ACC112 (cell line): ENCODE data around the gene CCP110.

Experiments used
- H2AFZ ChIP-seq: fragments of 200-600 bp; sonication (generic); one replicate; pipeline ENCODE4 v1.6.0; 2017; ENCODE audit warnings: antibody characterized with exemption, low read length; ENCODE audit not compliant: unreplicated experiment
- H3K27ac ChIP-seq: fragments of 200-600 bp; sonication (generic); 2 replicates; pipeline ENCODE4 v1.5.1; 2014; ENCODE audit warnings: low read depth, mild to moderate bottlenecking, antibody characterized with exemption, low read length, moderate library complexity
- H3K27me3 ChIP-seq: fragments of 200-600 bp; sonication (generic); 2 replicates; pipeline ENCODE4 v1.6.1; 2014; ENCODE audit warnings: mild to moderate bottlenecking, antibody characterized with exemption, low read length, moderate library complexity, mixed read lengths; ENCODE audit not compliant: insufficient read depth
- H3K36me3 ChIP-seq: fragments of 200-600 bp; sonication (generic); 2 replicates; pipeline ENCODE4 v1.6.1; 2016; ENCODE audit warnings: mild to moderate bottlenecking, antibody characterized with exemption, low read length, moderate library complexity, mixed read lengths; ENCODE audit not compliant: insufficient read depth
- H3K4me1 ChIP-seq: fragments of 200-600 bp; sonication (generic); one replicate; pipeline ENCODE4 v1.6.1; 2016; ENCODE audit warnings: low read length, mixed read lengths; ENCODE audit not compliant: insufficient read depth, unreplicated experiment, control insufficient read depth
- H3K4me3 ChIP-seq: fragments of 200-600 bp; sonication (generic); 2 replicates; pipeline ENCODE4 v1.5.1; 2014; ENCODE audit warnings: mild to moderate bottlenecking, low read depth, low read length
- H3K79me2 ChIP-seq: fragments of 200-600 bp; sonication (generic); one replicate; pipeline ENCODE4 v1.6.0; 2016; ENCODE audit warnings: low read length; ENCODE audit not compliant: control insufficient read depth, unreplicated experiment, insufficient read depth

Gene CCP110

DNA sequence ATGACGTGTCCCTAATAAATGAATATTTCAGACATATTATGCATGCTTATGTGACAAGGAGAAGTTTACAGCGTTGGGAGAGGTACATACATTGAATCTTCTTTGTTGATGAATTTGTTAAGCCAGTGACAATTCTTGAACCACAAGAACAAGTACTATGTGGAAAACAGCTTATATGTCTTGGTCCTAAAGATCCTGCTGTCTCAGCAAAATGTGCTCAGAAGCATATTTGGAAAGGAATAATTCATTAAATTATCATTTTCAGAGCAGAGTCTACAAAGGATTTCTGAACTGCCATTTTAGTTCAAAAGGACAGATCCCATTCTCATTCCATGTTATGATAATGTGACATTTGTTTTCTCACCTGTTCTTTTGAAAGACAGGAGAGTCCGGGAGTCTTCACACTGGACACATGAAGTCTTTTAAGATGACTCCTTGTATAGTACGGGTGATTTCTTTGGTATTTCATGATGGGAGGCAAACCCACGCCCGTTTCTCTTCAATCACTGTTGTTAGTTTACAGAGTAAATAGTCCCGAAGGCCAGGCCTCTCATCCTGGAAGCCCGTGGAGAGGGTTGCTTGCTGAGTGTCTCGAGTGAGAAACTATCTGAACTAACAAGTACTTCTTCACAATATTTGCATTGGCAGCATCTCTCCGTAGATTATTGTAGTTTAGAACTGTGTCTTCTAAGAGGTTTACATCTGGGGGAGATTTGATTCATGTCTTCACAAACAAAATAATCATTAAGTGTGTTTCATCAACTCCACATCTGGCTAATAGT is 58.5 kb downstream of the CCP110 start:
- Histone ChIP-seq H3K36me3 (peaks cover 34% of the 10 kb centered on the region), H3K27ac (no peak overlapping the region), H3K4me3 (no peak overlapping the region), H2AFZ (no peak overlapping the region), H3K4me1 (no peaks in the 10 kb centered on the region), H3K27me3 (no peaks in the 10 kb centered on the region), H3K79me2 (no peaks in the 10 kb centered on the region)

DNA sequence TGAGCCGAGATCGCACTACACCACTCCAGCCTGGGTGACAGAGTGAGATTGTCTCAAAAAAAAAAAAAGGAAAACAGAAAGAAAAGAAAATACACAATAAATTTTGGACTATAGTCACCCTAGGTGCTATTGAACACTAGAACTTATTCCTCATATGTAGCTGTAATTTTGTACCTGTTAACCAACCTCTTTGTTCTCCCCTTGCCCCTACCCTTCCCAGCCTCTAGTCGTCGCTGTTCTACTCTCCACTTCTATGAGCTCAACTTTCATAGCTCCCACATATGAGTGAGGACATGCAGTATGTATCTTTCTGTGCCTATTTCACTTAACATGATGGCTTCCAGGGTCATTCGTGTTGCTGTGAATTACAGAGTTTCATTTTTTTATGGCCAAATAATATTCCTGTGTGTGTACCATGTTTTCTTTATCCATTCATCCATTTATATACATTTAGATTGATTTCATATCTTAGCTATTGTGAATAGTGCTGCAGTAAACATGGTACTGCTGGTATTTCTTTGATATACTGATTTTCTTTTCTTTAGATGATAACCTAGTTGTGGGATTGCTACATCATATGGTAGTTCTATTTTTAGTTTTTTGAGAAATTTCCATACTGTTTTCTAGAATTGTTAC is 60.0 kb downstream of the CCP110 start:
- Histone ChIP-seq H3K27me3 (no peaks in the 10 kb centered on the region), H2AFZ (no peak overlapping the region), H3K4me3 (no peak overlapping the region), H3K36me3 (peaks cover 22% of the 10 kb centered on the region), H3K27ac (no peak overlapping the region), H3K79me2 (no peaks in the 10 kb centered on the region), H3K4me1 (no peaks in the 10 kb centered on the region)

DNA sequence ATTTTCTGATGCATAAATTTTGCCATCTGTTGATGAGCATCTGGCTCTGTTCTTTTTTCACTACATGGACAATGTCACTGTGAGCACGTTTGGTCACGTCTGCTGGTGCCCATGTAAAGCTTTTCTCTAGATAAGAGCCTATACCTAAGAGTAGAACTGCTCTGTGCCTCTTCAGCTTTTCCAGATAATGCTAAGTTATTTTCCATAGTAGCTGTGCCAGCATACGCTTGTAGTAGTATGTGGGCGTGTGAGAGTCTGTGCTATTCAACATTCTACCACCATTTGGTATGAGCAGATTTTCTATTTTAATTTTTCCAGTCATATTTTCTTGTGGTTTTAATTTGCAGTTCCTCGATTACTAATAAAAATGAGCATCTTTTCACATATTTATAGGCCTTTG is 64.9 kb downstream of the CCP110 start:
- H3K27me3 ChIP-seq, result no peaks in the 10 kb centered on the region
- peaks cover 3% of the 10 kb centered on the region; the same call in 1 of the 2 replicates for H3K36me3 ChIP-seq
- H2AFZ ChIP-seq, result no peak overlapping the region
- H3K4me3 ChIP-seq, result no peak overlapping the region
- H3K27ac ChIP-seq, result peak overlapping the region; percentile 70; the same call in 1 of the 2 replicates
- H3K4me1 ChIP-seq, result peaks cover 14% of the 10 kb centered on the region
- H3K79me2 ChIP-seq, result no peaks in the 10 kb centered on the region

DNA sequence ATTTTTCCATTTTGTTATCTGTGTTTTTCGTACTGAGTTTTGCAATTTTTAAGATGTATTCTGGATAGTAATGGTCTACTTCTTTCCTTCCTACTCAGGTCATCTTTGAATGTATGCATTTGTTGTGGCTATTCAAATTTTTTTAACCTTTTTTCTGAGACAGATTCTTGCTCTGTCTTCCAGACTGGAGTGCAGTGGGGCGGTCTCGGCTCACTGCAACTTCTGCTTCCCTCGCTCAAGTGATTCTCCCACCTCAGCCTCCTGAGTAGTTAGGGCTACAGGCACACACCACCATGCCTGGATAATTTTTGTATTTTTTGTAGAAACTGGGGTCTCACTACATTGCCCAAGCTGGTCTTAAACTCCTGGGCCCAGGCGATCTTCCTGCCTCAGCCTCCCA is 65.4 kb downstream of the CCP110 start:
- Histone ChIP-seq H3K4me3 (no peak overlapping the region), H2AFZ (no peak overlapping the region), H3K4me1 (peaks cover 14% of the 10 kb centered on the region), H3K27me3 (no peaks in the 10 kb centered on the region), H3K27ac (peak overlapping the region; percentile 70), H3K36me3 (peaks cover 3% of the 10 kb centered on the region; the same call in 1 of the 2 replicates), H3K79me2 (no peaks in the 10 kb centered on the region)

DNA sequence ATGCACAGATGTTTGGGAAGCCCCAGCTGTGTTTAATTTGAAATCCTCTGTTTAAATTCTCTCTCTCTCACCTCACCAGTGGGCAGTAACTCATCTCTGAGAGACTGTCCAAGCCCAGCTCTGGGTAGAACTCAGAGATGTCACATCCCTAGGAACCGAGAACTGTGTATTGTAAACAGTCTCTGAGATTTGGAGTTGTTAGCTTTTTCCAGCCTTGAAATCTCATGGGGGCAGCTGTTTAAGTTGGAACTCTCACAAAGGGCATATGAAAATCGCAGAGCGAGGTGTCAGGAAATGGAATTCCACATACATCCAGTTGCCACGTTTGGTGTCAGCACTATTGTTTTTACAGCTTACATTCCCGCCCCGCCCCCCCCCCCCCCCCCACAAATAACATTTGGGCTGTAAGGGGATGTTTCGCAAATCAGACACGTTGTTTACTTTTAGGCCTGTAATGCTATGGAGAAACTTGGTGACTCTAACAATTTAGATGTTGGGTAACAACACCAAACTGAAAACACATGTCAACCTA is 66.1 kb downstream of the CCP110 start:
- H3K4me1 ChIP-seq, result peaks cover 14% of the 10 kb centered on the region
- peak overlapping the region; percentile 70 for H3K27ac ChIP-seq
- H3K4me3 ChIP-seq, result no peak overlapping the region
- no peak overlapping the region for H2AFZ ChIP-seq
- H3K79me2 ChIP-seq, result no peaks in the 10 kb centered on the region
- H3K27me3 ChIP-seq, result no peaks in the 10 kb centered on the region
- H3K36me3 ChIP-seq, result peaks cover 2% of the 10 kb centered on the region; the same call in 1 of the 2 replicates

DNA sequence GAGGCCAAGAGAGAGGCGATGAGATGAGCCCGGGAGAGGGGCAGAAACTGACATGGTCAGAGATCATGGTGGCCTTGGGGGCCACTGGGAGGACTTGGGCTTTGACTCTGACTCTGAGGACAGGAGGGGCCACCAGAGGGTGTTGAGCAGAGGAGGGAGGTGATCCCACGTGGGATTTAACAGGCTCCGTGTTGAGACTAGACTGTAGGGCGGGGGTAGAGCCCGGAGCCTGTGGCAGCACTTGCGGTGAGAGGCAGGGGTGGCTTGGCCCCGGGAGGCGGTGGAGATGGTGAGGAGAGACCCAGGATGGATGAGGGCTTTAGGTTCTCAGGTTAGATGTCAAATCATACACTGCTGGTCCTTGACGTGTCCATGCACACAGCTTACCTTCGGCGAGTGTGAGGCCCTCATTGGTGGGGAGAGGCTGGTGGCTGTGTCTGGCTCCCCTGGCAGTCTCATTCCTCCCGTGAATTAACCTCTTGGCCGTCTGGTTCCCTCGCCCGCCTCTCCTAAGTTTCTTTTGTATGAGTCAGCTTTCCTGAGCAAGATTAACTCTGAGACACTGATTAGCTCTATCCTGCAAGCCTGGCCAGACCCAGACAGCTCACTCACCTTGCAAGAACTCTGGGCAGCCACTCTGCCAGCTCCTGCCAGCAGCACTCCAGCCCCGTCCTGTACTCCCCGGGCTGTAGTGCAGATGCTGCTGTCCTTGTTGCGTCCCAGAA is 71.5 kb downstream of the CCP110 start:
- peaks cover 4% of the 10 kb centered on the region for H3K4me1 ChIP-seq
- no peaks in the 10 kb centered on the region for H3K36me3 ChIP-seq
- no peak overlapping the region; the same call in 1 of the 2 replicates for H3K27ac ChIP-seq
- no peaks in the 10 kb centered on the region for H3K27me3 ChIP-seq
- no peaks in the 10 kb centered on the region for H3K79me2 ChIP-seq
- no peak overlapping the region for H3K4me3 ChIP-seq
- H2AFZ ChIP-seq, result no peak overlapping the region

DNA sequence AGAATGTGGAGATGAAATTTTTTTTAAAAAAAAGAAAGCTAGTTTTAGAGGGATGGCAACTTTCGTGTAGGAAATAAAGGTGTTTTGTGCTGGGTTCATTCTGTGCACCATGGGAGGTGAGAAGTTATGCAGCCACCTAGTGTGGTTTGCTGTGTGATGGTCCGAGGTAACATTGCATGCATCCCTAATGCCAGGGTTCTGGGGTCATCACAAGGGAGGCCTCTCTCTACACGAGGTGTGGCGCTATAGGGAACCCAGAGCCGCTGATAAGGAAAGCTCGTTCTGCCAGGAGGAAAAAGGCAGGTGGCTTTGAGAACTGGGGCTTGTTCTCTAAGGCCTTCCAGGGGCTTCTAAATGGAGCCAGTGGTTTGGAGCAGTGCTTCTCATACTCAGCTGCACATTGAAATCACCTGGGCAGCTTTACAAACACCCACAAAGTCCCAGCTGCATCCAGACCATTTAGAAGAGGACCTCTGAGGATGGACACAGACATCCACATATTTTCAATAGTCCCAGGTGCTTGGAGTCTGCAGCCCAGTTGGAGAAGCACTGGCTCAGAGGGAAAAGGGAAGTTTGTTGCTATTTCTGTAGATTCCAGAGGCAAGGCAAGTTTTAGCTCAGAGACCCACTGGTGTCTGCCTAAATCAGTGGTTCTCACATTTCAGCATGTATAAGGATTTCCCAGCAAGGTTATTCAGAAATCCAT is 75.2 kb downstream of the CCP110 start:
- Histone ChIP-seq H3K4me3 (no peak overlapping the region), H2AFZ (no peak overlapping the region), H3K4me1 (no peaks in the 10 kb centered on the region), H3K27me3 (no peaks in the 10 kb centered on the region), H3K27ac (no peak overlapping the region), H3K36me3 (no peaks in the 10 kb centered on the region), H3K79me2 (no peaks in the 10 kb centered on the region)

DNA sequence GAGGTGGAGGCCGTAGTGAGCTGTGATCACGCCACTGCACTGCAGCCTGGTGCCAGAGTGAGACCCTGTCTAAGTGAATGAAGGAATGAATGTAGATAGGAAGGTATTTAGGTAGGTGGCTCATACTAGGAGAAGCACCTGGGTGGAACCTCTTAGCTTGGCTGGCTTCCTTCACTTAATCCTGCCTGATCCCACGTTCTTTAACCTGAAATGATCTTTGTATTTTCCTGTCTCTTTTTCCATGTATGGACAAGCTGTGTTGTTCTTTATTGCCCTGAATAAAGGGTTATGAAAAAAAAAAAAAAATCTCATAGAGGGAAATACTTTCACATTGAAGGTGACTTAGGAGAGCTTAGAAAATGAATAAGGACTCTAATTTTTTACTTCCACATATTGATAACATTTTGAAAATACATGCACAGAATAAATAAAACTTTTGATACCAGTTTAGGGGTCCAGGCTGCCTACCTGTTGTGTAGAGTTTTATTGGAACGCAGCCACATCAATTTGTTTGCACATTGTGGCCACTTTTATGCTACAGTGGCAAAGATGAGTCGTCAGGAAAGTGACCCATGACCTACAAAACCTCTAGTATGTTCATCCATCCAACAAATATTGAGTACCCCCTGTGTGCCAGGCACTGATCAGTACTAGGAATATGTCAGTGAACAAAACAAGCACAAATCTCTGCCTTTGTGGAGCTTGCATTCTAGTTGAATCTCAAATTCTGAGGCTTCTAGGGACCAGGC is 76.4 kb downstream of the CCP110 start:
- Histone ChIP-seq H3K4me3 (no peak overlapping the region), H3K27me3 (no peaks in the 10 kb centered on the region), H3K27ac (no peak overlapping the region), H3K79me2 (no peaks in the 10 kb centered on the region), H3K36me3 (no peaks in the 10 kb centered on the region), H2AFZ (no peak overlapping the region), H3K4me1 (no peaks in the 10 kb centered on the region)

DNA sequence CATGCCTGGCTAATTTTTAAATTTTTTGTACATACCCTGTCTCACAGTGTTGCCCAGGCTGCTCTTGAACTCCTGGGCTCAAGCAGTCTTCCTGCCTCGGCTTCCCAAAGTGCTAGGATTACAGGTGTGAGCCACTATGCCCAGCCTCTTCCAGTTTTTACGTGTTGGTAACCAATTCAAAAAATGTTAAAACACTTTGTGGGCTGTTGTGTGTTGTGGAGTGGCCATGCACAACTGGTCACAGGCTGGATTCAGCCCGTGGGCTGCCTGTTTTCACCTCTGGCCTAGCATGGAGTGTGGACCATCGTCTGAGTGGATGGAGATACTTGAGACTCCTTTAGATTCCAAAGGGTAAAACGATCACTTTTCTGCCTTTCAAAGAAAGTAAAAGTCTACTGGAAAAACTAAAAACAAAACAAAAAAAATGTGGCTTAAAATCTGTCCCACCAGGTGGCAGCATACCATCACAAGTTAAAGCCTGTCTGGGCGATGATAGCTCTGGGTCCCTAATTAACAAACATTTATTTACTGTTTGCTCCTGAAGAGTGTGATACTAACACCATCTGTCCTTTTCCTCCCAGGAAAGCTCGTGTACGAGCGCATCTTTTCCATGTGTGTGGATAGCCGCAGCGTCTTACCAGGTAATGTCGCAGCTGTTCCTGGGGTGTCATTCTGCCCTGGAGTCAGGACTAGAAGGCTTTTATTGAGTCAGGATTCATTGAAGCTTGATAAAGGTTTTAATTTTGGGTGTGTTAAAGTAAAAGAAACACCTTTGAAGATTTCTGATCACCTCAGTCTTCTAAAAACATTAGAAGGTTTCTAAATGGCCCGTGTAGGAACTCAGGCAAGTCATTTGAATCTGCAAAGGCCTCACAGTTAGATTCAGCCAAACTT is 77.6 kb downstream of the CCP110 start:
- H3K4me1 ChIP-seq, result no peaks in the 10 kb centered on the region
- peaks cover 3% of the 10 kb centered on the region; the same call in 1 of the 2 replicates for H3K36me3 ChIP-seq
- no peaks in the 10 kb centered on the region for H3K79me2 ChIP-seq
- no peak overlapping the region for H2AFZ ChIP-seq
- H3K4me3 ChIP-seq, result no peak overlapping the region
- H3K27ac ChIP-seq, result no peak overlapping the region
- H3K27me3 ChIP-seq, result no peaks in the 10 kb centered on the region
